WTC11 (cell line): ENCODE data around the gene ERC2. TPM values are rescaled to one million over a fixed set of nuclear protein-coding genes. Genes with fewer than 3 reads are reported as not detected.

Source experiments
- ATAC-seq: fragments of 200-7000 bp; cut with Tn5 transposase; 2 replicates; pipeline ENCODE4 v1.10.0; 2021; ENCODE audit warnings: mild to moderate bottlenecking, moderate library complexity
- CTCF ChIA-PET: fragments of 300-600 bp; sonication (Branson Sonifier 250); formaldehyde crosslinking; loops from one replicate; lab custom pipeline; 2021; ENCODE audit warnings: antibody characterized with exemption; lab: Charles Lee
- POLR2A ChIA-PET: fragments of 350-600 bp; sonication (Branson Sonifier 250); formaldehyde crosslinking; loops from one replicate; lab custom pipeline; 2021; ENCODE audit warnings: antibody characterized with exemption; lab: Charles Lee
- DNase-seq: peaks from one replicate; pipeline ENCODE4 v3.0.0; 2021; ENCODE audit warnings: low spot score
- H3K27ac Mint-ChIP-seq: 2 replicates; pipeline ENCODE4 v1.8.0; 2021; ENCODE audit warnings: mixed read lengths
- H3K27me3 Mint-ChIP-seq: 2 replicates; pipeline ENCODE4 v1.8.0; 2021; ENCODE audit warnings: low read depth, mild to moderate bottlenecking, moderate library complexity, mixed read lengths
- H3K36me3 Mint-ChIP-seq: 2 replicates; pipeline ENCODE4 v1.8.0; 2021; ENCODE audit warnings: mixed read lengths
- H3K4me1 Mint-ChIP-seq: 2 replicates; pipeline ENCODE4 v1.8.0; 2022; ENCODE audit warnings: mixed read lengths
- H3K4me3 Mint-ChIP-seq: 2 replicates; pipeline ENCODE4 v1.8.0; 2021; ENCODE audit warnings: mild to moderate bottlenecking, moderate library complexity, mixed read lengths
- H3K9me3 Mint-ChIP-seq: 2 replicates; pipeline ENCODE4 v1.8.0; 2021; ENCODE audit warnings: mixed read lengths
- AR ChIP-seq: fragments of 250-450 bp; sonication (Bioruptor Pico); IDR thresholded peaks from 2 replicates; pipeline ENCODE4 v1.9.0; 2021; ENCODE audit warnings: mild to moderate bottlenecking
- ATF2 ChIP-seq: sonication (generic); formaldehyde crosslinking; IDR thresholded peaks from 2 replicates; pipeline ENCODE4 v1.8.1; 2022; ENCODE audit warnings: low read depth, missing genetic modification reagents, borderline replicate concordance
- CDX4 ChIP-seq: fragments of 250-450 bp; sonication (Bioruptor Pico); IDR thresholded peaks from 2 replicates; pipeline ENCODE4 v1.9.0; 2021; ENCODE audit warnings: moderate library complexity, mild to moderate bottlenecking, inconsistent platforms, borderline replicate concordance
- CREM ChIP-seq: sonication (generic); formaldehyde crosslinking; IDR thresholded peaks from 2 replicates; pipeline ENCODE4 v1.8.1; 2022; ENCODE audit warnings: mild to moderate bottlenecking, missing genetic modification reagents, moderate library complexity
- CTCF ChIP-seq: fragments of 200-600 bp; IDR thresholded peaks from 2 replicates; pipeline ENCODE4 v1.8.0; 2022; ENCODE audit warnings: antibody characterized with exemption
- ELF4 ChIP-seq: sonication (generic); formaldehyde crosslinking; IDR thresholded peaks from 2 replicates; pipeline ENCODE4 v1.8.1; 2022; ENCODE audit warnings: low read depth, mild to moderate bottlenecking, moderate library complexity, missing genetic modification reagents
- EMX1 ChIP-seq: fragments of 250-450 bp; sonication (Bioruptor Pico); IDR thresholded peaks from 2 replicates; pipeline ENCODE4 v1.8.0; 2021; ENCODE audit warnings: mild to moderate bottlenecking
- ERG ChIP-seq: fragments of 250-450 bp; sonication (Bioruptor Pico); IDR thresholded peaks from 2 replicates; pipeline ENCODE4 v1.8.0; 2021; ENCODE audit warnings: mild to moderate bottlenecking
- ESRRA ChIP-seq: sonication (generic); formaldehyde crosslinking; IDR thresholded peaks from 2 replicates; pipeline ENCODE4 v1.8.1; 2022; ENCODE audit warnings: mild to moderate bottlenecking, missing genetic modification reagents, borderline replicate concordance
- ETV6 ChIP-seq: sonication (generic); formaldehyde crosslinking; IDR thresholded peaks from 2 replicates; pipeline ENCODE4 v1.8.1; 2022; ENCODE audit warnings: mild to moderate bottlenecking, missing genetic modification reagents
- FOXJ3 ChIP-seq: sonication (generic); formaldehyde crosslinking; IDR thresholded peaks from 2 replicates; pipeline ENCODE4 v1.9.0; 2021; ENCODE audit warnings: missing genetic modification reagents, mild to moderate bottlenecking, borderline replicate concordance
- IRF2 ChIP-seq: sonication (generic); formaldehyde crosslinking; IDR thresholded peaks from 2 replicates; pipeline ENCODE4 v1.8.0; 2022; ENCODE audit warnings: low read depth, missing genetic modification reagents, borderline replicate concordance
- MXD4 ChIP-seq: fragments of 250-450 bp; sonication (Bioruptor Pico); IDR thresholded peaks from 2 replicates; pipeline ENCODE4 v1.8.0; 2021; ENCODE audit warnings: mild to moderate bottlenecking, moderate library complexity, borderline replicate concordance
- PRRX2 ChIP-seq: fragments of 250-450 bp; sonication (Bioruptor Pico); IDR thresholded peaks from 2 replicates; pipeline ENCODE4 v1.8.0; 2021; ENCODE audit warnings: mild to moderate bottlenecking
- RORB ChIP-seq: fragments of 250-450 bp; sonication (Bioruptor Pico); IDR thresholded peaks from 2 replicates; pipeline ENCODE4 v1.9.0; 2021; ENCODE audit warnings: mild to moderate bottlenecking
- TEAD4 ChIP-seq: sonication (generic); formaldehyde crosslinking; IDR thresholded peaks from 2 replicates; pipeline ENCODE4 v1.8.0; 2022; ENCODE audit warnings: mild to moderate bottlenecking, missing genetic modification reagents
- ZBTB43 ChIP-seq: sonication (generic); formaldehyde crosslinking; IDR thresholded peaks from 2 replicates; pipeline ENCODE4 v1.8.1; 2023; ENCODE audit warnings: mild to moderate bottlenecking, missing genetic modification reagents
- ZMAT4 ChIP-seq: fragments of 250-450 bp; sonication (Bioruptor Pico); IDR thresholded peaks from 2 replicates; pipeline ENCODE4 v1.9.0; 2021; ENCODE audit warnings: mild to moderate bottlenecking
- ZNF219 ChIP-seq: sonication (generic); formaldehyde crosslinking; IDR thresholded peaks from 2 replicates; pipeline ENCODE4 v1.8.0; 2023; ENCODE audit warnings: missing genetic modification reagents, mild to moderate bottlenecking, borderline replicate concordance
- ZNF232 ChIP-seq: sonication (generic); formaldehyde crosslinking; IDR thresholded peaks from 2 replicates; pipeline ENCODE4 v1.8.0; 2022; ENCODE audit warnings: mild to moderate bottlenecking, missing genetic modification reagents
- total RNA-seq: library from RNA; stranded (reverse); gene quantifications from 3 replicates; pipeline ENCODE4 v1.2.3, GENCODE V29; 2021
- TF ChIP-seq, protein P1 (sequence below): fragments of 250-450 bp; sonication (Bioruptor Pico); IDR thresholded peaks from 2 replicates; pipeline ENCODE4 v2.1.2; 2022; ENCODE audit warnings: mild to moderate bottlenecking, moderate library complexity
- TF ChIP-seq, protein P2 (sequence below): sonication (generic); formaldehyde crosslinking; IDR thresholded peaks from 2 replicates; pipeline ENCODE4 v1.8.0; 2022; ENCODE audit warnings: mild to moderate bottlenecking, missing genetic modification reagents
- TF ChIP-seq, protein P3 (sequence below): sonication (generic); formaldehyde crosslinking; IDR thresholded peaks from 2 replicates; pipeline ENCODE4 v1.8.1; 2022; ENCODE audit warnings: mild to moderate bottlenecking, moderate library complexity, missing genetic modification reagents

The ERC2 gene
- total RNA-seq, 1 experiment from 2014 or later = 23.5 TPM

GRCh38 chr3:55951388-55951787, 516.9 kb downstream of the ERC2 start (continued):
- TF ChIP-seq ATF2 = no peak
- TF ChIP-seq FOXJ3 (CRISPR knock-in tag) = no peak
- TF ChIP-seq ELF4 (CRISPR knock-in tag) = no peak
- no peak for TF ChIP-seq ZBTB43 (CRISPR knock-in tag)
- no peak for TF ChIP-seq CTCF
- TF ChIP-seq IRF2 (CRISPR knock-in tag) = no peak
- TF ChIP-seq, protein P1, sequence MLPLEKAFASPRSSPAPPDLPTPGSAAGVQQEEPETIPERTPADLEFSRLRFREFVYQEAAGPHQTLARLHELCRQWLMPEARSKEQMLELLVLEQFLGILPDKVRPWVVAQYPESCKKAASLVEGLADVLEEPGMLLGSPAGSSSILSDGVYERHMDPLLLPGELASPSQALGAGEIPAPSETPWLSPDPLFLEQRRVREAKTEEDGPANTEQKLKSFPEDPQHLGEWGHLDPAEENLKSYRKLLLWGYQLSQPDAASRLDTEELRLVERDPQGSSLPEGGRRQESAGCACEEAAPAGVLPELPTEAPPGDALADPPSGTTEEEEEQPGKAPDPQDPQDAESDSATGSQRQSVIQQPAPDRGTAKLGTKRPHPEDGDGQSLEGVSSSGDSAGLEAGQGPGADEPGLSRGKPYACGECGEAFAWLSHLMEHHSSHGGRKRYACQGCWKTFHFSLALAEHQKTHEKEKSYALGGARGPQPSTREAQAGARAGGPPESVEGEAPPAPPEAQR (CRISPR knock-in tag) = no peak
- TF ChIP-seq ZNF219 (CRISPR knock-in tag) = no peak
- no peak for TF ChIP-seq ERG
- TF ChIP-seq, protein P2, sequence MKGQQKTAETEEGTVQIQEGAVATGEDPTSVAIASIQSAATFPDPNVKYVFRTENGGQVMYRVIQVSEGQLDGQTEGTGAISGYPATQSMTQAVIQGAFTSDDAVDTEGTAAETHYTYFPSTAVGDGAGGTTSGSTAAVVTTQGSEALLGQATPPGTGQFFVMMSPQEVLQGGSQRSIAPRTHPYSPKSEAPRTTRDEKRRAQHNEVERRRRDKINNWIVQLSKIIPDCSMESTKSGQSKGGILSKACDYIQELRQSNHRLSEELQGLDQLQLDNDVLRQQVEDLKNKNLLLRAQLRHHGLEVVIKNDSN = no peak
- TF ChIP-seq ZNF232 (CRISPR knock-in tag) = no peak
- TF ChIP-seq, all 79 proteins: peak for 0

DNA sequence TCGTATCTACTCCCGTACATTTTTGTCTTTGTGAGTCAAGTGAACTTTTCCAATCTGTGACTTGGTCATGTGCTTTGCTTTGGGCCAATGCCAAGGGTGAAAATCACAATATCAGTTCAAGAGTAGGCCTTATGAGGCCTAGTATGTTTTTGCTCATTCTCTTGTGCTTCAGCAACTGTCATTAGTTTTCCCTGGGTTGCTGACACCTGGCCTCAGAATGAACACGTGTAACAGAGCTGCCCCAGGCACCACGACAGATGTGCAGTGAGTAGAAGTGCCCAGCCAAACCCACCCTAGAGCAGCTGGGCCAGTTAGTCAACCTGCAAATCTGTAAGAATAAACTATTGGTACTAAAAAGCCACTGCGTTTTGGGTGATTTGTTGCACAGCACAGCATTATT, 520.9 kb downstream of the ERC2 start:
- no peaks in the 10 kb centered on the region for H3K27me3 Mint-ChIP-seq
- H3K36me3 Mint-ChIP-seq = no peaks in the 10 kb centered on the region
- DNase-seq (no peak), ATAC-seq (no peak)
- ChIA-PET CTCF (interaction anchor here (2.8 kb wide), 1 partner anchor 304 kb away, joined by 10 read pairs; no protein-coding TSS in a partner anchor), POLR2A (no interaction called here)
- H3K4me1 Mint-ChIP-seq = no peaks in the 10 kb centered on the region
- H3K27ac Mint-ChIP-seq = no peak overlapping the region
- no peaks in the 10 kb centered on the region for H3K9me3 Mint-ChIP-seq
- H3K4me3 Mint-ChIP-seq = no peak overlapping the region
- TF ChIP-seq TEAD4 (no peak), ZNF219 (CRISPR knock-in tag) (no peak), ETV6 (CRISPR knock-in tag) (no peak), PRRX2 (no peak), AR (CRISPR knock-in tag) (no peak), CDX4 (CRISPR knock-in tag) (no peak), RORB (CRISPR knock-in tag) (no peak), EMX1 (CRISPR knock-in tag) (no peak), MXD4 (no peak), ZMAT4 (CRISPR knock-in tag) (no peak), ESRRA (CRISPR knock-in tag) (no peak), CREM (CRISPR knock-in tag) (no peak)
- TF ChIP-seq, protein P2 = no peak
- TF ChIP-seq, protein P3, sequence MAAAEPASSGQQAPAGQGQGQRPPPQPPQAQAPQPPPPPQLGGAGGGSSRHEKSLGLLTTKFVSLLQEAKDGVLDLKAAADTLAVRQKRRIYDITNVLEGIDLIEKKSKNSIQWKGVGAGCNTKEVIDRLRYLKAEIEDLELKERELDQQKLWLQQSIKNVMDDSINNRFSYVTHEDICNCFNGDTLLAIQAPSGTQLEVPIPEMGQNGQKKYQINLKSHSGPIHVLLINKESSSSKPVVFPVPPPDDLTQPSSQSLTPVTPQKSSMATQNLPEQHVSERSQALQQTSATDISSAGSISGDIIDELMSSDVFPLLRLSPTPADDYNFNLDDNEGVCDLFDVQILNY (CRISPR knock-in tag) = no peak
